ENCODE measurements around the gene LPIN3.

DNA sequence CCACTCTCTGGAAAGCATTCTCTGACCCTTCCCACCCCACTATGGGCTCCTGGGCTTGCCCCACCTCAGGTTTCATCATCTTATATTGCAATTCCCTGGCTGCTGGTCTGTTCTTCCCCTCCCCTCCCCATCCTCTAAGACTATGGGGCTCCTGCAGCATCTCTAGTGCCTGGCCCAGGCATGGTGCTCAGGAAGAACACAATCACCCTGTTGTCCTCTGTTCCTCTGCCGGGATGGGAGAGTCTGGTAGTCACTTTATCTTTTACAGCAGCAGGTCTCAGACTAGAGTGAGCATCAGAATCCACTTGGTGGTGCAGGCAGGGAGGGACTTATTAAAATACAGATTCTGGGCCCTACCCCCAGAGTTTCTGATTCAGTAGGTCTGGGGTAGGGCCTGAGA is 5.0 kb upstream of the LPIN3 start:
- TF ChIP-seq POLR2AphosphoS5 (IDR thresholded peaks at IDR 0.05; ENCODE audit: low read depth, low read length) (no peak), CHD1 (IDR thresholded peaks at IDR 0.05; ENCODE audit: low read depth, low read length) (no peak), RAD21 (IDR thresholded peaks at IDR 0.05 in 1 of 2, conservative IDR thresholded peaks at IDR 0.05 in 1 of 2; ENCODE audit: low read depth in 2 of 2, low read length in 2 of 2) (no peak)
- TF ChIP-seq, protein P1, sequence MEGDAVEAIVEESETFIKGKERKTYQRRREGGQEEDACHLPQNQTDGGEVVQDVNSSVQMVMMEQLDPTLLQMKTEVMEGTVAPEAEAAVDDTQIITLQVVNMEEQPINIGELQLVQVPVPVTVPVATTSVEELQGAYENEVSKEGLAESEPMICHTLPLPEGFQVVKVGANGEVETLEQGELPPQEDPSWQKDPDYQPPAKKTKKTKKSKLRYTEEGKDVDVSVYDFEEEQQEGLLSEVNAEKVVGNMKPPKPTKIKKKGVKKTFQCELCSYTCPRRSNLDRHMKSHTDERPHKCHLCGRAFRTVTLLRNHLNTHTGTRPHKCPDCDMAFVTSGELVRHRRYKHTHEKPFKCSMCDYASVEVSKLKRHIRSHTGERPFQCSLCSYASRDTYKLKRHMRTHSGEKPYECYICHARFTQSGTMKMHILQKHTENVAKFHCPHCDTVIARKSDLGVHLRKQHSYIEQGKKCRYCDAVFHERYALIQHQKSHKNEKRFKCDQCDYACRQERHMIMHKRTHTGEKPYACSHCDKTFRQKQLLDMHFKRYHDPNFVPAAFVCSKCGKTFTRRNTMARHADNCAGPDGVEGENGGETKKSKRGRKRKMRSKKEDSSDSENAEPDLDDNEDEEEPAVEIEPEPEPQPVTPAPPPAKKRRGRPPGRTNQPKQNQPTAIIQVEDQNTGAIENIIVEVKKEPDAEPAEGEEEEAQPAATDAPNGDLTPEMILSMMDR (IDR thresholded peaks at IDR 0.05; ENCODE audit: control extremely low read depth in 1 of 3, insufficient read depth in 1 of 3, low read depth in 1 of 3, low read length in 3 of 3), result no peak

Data from H1 (cell line).